T follicular helper cell (primary cell): ENCODE results near the gene EEF1A1.
"Not testable (repeated sequence)": the region's sequence is repeated elsewhere in the genome, so short reads cannot be mapped to it uniquely, and the experiment has no call there.

Source experiments
- DNase-seq: peaks from one replicate; pipeline ENCODE4 v3.0.0-alpha.2; 2020; ENCODE audit warnings: low read depth

EEF1A1 gene

DNA sequence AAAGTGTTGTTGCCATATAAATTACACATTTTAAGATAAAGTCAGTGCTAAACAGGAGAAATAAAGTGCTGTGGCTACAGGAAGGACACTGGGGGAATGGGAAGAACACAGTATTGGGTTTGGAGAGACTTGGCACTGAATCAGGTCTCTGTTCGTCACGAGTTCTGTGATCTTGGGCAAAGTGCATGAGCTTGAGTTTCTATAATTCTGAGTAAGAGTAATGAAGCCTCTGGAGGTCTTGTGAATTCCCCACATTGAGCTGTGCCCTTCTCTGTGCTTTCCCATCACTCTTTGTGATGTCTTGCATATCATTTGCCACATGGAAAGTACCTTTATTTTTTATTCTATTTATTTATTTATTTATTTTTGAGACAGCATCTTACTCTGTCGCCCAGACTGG lies 16.8 kb upstream of the EEF1A1 start:
- no peak for DNase-seq

DNA sequence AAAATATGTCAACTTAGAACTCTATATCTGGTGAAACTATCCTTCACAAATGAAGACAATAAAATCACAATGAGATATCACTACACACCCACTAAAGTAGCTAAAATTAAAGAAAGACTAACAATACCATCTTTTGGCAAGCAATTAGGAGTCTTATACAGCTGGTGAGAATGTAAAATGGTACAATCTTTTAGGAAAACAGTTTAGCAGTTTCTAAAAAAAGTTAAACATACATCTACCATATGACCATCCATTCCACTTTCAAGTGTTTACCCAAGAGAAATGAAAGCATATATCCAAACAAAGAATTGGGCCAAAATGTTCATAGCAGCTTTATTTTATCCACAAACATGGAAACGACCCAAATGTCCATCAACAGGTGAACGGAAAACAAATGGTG lies 13.8 kb upstream of the EEF1A1 start:
- no peak for DNase-seq

DNA sequence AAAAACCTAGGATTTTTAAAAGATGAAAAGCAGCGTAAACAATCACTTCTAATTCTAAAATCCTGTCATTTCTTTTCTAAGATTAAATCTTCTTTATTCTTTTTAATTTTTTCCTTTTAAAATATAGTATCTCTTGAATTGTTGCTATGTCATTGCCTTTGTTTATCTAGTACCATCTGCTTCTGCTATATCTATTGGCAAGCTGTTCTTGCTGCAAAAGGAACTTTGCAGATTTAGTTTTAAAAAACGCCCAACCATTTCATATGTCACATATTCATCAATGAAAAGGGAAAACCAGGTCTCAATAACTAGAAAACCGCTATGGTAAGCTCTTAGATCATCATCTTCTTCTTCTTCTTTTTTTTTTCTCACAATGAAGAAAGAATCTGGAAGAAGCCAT lies 11.5 kb upstream of the EEF1A1 start:
- no peak for DNase-seq

DNA sequence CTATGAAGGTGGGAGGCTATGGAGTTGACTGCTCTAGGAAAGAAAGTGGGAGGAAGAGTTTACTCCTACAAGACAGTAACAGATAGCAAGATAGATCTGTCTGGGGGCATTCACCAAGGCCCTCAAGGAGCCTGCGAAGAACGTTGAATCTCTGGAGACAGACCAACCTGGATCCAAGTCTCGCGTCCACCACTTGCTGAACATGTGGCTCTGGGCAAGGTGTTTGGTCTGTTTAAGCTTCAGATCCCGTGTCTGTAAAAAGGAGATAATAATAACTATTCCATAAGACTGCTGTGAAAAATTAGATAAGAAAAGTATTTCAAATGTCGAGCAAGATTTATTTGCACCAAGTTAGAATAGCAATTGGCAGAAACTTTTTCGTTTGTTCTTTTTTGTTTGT lies 8.1 kb upstream of the EEF1A1 start:
- DNase-seq = no peak

DNA sequence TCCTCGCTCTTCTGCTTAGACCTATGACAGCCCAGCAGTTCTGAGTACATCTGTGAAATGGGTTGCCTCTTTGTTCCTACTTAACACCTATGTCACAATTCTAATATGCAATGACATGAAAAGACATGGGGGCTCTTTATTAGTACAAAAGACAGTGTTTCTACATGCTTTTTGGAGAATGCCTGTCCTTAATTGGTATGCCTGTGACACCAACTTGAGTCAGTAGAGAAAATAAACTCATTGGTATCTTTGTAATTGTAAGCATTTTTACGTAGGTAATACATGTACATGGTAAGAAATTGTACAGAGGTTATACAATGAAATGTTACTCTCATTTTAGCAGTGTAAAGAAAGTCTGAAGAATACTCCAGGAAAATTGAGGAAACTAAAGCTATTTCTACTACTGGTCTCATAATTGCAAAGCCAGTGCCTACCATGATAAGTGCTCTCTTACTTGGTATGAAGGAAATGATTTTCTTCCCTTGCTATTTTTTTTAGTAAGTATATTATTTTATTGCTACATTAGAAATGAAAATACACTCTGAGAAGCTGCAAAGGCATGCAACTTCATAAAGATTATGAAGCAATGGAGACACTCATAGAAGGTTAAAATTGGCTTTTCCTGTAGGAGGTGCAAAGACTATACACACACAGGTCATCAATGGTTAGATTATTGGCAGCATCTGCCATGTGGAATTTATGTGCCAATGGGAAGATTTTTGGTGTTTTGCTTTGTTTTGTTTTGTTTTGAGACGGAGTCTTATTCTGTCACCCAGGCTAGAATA lies 4.9 kb upstream of the EEF1A1 start:
- DNase-seq = no peak

DNA sequence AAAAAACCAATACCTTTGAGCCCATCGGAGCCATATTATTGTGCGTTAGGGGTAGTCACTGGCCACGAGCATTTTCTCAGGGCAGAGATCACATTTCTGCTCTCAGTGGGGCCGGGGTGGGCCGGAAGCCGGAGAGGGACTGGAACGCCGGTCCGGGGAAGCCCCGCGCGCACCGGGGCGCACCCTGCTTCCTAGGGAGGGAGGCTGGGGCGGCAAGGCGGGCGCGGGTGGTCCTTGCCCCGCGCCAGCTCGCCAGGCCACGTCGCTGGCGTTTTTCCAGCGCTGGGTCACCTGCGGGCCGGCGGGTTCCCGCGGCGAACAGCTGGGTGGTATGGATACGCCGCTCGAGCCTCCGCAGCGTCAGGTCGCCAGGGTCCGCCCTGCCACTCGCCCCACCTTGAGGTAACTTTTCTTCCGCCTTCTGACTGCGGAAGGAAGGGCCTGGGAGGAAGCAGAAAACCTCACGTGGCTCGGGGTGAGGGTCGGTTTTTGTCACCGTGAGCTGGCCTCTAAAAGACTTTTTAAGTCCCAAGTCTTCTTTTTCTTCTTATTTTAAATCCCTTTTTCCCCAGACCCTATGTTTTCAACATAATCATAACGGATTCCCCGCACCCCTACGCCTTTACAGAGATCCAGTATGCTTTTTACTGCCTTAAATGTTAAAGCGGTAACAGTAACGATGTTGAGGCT lies 2.7 kb upstream of the EEF1A1 start:
- DNase-seq = peak; percentile 58

DNA sequence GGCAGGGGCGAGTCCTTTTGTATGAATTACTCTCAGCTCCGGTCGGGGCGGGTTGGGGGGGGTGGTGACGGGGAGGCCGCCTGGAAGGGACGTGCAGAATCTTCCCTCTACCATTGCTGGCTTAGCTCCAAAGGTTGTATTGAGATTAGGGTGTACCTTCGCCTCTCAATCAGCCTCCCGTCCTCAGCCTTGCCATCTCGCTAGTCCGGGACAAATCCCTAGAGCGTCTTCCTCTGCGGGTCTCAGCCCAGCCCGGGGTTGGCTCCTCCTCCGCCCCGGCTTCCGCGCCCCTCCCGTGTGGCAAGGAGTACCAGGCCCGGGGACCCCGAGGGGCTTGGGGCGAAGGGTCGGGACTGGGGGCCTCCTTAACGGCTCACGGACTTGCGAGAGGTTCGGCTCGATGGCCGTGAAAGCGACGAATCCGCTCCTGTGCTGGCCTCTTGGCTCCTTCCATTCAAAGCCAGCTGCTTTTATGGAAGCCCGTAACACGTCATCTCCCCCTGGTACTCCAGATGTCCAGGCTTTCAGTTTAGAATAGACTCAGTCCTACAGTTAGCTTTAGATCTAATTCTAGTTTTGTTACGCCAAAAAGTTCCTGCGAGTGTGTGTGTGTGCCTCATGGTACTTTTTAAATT lies 636 bp upstream of the EEF1A1 start:
- no peak for DNase-seq

DNA sequence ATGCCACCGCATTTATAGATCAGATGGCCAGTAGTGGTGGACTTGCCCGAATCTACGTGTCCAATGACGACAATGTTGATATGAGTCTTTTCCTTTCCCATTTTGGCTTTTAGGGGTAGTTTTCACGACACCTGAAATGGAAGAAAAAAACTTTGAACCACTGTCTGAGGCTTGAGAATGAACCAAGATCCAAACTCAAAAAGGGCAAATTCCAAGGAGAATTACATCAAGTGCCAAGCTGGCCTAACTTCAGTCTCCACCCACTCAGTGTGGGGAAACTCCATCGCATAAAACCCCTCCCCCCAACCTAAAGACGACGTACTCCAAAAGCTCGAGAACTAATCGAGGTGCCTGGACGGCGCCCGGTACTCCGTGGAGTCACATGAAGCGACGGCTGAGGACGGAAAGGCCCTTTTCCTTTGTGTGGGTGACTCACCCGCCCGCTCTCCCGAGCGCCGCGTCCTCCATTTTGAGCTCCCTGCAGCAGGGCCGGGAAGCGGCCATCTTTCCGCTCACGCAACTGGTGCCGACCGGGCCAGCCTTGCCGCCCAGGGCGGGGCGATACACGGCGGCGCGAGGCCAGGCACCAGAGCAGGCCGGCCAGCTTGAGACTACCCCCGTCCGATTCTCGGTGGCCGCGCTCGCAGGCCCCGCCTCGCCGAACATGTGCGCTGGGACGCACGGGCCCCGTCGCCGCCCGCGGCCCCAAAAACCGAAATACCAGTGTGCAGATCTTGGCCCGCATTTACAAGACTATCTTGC lies 725 bp downstream of the EEF1A1 start:
- peak; percentile 70 for DNase-seq

DNA sequence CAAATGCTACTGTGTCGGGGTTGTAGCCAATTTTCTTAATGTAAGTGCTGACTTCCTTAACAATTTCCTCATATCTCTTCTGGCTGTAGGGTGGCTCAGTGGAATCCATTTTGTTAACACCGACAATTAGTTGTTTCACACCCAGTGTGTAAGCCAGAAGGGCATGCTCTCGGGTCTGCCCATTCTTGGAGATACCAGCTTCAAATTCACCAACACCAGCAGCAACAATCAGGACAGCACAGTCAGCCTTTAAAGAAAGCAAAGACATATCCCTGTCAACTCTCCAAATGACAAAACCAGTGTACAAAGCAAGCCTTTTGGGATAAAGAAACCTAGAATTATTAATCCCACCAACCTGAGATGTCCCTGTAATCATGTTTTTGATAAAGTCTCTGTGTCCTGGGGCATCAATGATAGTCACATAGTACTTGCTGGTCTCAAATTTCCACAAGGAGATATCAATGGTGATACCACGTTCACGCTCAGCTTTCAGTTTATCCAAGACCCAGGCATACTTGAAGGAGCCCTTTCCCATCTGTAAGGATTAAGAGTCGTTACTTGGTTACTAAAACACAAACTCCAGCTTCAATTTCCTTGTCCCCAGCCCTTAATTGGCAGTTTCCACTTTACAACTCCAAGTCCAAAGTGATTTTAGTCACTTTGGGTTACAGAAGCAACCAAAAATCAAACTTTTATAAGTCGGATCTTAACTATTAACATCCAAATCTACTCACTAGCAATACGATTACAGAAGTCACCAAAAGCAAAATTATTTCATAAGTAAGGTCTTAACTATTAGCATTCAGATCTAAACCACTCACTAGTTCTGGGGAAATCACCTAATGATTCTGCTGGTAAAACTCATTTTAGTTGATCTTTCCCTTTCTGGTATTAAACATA lies 1.6 kb downstream of the EEF1A1 start:
- DNase-seq = not testable (repeated sequence)

DNA sequence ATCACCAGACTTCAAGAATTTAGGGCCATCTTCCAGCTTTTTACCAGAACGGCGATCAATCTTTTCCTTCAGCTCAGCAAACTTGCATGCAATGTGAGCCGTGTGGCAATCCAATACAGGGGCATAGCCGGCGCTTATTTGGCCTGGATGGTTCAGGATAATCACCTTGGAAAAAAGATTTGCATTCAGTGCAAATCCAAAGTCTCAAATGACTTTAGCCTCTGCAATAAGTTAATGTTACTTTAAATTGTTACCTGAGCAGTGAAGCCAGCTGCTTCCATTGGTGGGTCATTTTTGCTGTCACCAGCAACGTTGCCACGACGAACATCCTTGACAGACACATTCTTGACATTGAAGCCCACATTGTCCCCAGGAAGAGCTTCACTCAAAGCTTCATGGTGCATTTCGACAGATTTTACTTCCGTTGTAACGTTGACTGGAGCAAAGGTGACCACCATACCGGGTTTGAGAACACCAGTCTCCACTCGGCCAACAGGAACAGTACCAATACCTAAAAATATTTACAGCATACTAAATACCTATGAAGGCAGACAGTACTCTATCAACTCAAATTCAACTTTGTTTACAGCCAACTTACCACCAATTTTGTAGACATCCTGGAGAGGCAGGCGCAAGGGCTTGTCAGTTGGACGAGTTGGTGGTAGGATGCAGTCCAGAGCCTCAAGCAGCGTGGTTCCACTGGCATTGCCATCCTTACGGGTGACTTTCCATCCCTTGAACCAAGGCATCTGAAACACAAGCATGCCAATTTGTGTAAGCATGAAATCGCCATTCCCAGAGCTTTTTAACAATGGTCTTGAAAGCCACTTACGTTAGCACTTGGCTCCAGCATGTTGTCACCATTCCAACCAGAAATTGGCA lies 2.5 kb downstream of the EEF1A1 start:
- not testable (repeated sequence) for DNase-seq

DNA sequence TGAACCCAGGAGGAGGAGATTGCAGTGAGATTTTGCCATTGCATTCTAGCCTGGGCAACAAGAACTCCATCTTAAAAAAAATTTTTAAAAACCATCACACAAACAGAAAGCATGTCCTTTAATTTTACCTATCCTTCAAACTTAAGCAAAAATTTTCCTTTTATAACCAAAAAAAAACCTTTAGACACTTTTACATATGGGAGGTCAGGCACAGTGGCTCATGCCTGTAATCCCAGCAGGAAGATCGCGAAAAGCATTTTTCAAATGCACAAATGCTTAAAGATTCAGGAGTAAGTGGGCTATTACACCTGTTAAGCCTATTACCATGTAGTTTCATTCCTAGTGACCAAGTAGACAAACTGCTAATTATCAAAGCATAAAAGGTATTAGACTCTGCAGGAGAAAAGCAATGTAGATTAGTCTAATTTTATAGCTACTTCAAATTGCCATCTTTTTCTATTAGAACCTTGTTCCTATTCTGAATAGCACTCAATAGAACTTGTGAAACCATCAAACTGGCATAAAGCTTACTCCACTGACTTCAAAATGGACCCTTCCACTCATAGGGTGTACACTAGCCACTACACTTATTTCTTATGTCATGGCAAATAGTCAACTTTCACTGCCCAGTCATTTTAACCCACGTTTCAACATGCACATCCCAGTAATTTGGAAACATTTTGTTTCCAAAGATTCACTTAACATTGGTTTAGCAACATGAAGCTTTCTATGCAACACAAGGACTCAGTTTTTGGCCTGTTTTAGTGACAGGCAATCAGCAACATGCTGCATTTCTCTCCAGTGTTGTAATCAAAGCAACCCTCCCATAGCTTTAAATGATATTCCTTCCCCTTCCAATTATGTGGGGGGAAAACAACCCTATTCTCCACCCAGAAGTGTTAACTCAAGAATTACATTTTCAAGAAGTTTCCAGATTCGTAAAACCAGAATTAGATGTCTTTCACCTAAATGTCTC lies 4.0 kb downstream of the EEF1A1 start:
- DNase-seq = no peak

DNA sequence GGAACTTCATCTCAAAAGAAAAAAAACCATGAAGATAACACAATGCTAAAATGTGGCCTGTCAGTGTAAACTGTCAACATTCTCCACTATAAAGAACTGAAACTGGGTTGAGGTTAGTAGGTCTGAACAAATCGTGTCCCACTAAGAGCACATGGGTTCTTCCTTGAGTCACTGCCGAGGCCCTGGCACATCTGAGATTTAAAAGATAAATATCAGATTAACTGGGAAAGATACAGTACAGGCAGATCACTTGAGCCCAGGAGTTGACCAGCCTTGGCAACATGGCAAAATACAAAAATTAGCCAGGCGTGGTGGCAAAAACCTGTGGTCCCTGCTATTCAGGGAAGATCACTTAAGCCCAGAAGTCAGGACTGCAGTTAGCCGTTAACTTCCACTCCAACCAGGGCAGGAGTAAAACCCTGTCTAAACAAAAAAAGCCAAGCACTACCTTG lies 5.6 kb downstream of the EEF1A1 start:
- no peak for DNase-seq

DNA sequence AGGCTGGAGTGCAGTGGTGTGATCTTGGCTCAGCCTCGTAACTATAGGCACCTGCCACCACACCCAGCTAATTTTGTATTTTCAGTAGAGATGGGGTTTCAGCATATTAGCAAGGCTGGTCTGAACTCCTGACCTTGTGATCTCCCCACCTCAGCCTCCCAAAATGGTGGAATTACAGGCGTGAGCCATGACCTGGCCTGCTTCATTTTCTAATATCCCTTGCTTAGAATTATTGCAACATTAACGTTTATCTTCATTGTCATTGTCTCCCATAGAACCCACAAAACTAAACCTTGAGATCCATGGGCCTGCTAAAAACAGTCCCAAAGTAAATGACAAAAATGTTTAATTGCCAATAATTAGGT lies 6.1 kb downstream of the EEF1A1 start:
- no peak for DNase-seq

DNA sequence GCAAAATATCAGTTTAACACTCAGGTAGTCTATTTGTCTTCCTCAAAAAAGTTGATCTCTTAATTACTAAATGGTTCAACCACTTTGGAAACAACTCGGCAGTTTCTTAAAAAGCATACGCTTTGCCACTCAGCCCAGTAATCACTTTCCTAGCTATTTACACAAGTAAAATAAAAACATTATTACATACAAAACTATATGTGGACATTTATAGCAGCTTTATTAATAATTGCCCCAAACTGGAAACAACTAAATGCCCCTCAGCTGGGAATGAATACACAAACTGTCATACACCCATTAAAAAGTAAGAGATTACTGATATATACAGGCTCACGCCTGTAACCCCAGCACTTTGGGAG lies 7.4 kb downstream of the EEF1A1 start:
- DNase-seq = no peak

DNA sequence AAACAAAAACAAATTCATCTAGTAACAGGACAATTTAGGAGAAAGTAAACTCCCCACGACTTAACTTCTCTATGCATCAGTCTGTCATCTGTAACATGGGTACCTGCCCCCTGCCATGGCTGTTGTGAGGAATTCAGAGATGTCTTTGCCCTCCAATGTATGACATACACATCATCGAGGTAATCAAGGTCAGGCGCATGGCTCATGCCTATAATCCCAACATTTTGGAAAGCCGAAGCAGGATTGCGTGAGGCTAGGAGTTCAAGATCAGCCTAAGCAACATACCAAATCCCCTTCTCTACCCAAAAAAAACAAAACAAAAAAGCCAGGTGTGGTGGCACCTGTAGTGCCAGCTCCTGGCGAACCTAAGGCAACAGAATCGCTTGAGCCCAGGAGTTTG lies 9.0 kb downstream of the EEF1A1 start:
- no peak for DNase-seq

DNA sequence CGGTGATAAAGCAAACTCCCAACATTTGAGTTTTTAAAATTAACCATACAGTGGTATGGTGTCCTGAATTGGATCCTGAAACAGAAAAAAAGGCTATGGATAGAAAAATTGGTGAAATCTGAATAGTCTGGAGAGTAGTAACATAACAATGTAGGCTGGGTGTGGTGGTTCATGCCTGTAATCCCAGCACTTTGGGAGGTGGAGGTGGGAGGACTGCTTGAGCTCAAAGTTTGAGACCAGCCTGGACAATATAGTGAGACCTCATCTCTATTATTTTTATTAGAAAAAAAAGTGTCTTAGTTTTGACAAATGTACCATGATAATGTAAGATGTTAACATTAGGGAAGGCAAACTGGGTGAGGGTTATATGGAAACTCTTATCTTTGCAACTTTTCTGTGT lies 11.0 kb downstream of the EEF1A1 start:
- no peak for DNase-seq

DNA sequence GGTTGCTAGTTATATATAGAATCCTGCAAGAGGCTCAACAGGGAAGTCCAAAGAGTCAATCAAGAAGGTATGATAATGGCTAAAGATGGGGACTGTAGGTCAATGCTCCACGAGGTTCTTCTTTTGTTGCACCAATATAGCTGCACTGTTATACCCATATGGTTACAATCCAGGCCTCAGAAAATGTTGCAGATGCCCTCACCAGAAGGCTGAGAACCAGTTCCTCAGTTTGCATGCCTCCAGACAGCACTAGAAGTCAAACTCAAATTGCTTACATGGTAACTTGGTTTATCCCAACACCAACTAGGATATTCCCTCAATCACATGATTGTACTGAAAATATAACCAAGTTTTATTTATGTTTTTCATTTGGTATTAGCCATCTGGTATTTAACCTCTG lies 12.1 kb downstream of the EEF1A1 start:
- DNase-seq = no peak

DNA sequence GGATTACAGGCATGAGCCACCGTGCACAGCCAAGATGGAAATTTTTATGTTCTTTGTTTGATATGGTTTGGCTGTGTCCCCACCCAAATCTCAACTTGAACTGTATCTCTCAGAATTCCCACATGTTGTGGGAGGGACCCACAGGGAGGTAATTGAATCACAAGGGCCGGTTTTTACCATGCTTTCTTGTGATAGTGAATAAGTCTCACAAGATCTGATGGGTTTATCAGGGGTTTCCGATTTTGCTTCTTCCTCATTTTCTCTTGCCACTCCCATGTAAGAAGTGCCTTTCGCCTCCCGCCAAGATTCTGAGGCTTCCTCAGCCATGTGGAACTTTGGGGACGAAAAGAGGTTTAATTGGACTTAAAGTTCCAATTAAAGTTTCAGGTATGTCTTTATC lies 14.6 kb downstream of the EEF1A1 start:
- no peak for DNase-seq

DNA sequence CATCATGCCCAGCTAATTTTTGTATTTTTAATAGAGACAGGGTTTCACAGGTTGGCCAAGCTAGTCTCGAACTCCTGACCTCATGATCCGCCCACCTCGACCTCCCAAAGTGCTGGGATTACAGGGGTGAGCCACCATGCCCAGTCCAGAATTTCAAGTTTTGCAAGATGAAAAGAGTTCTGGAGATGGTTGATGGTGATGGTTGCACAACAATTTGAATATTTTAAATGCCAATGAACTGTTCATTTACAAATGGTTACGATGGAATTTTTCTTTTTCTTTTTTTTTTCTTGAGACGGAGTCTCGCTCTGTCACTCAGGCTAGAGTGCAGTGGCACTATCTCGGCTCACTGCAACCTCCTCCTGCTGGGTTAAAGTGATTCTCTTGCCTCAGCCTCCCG lies 15.1 kb downstream of the EEF1A1 start:
- DNase-seq = not testable (repeated sequence)
